Osteoblast (primary cell): ENCODE data around the gene MCOLN1. TPM values are rescaled to one million over a fixed set of nuclear protein-coding genes. Genes with fewer than 3 reads are reported as not detected.

Source experiments
- DNase-seq: peaks from one replicate; pipeline ENCODE4 v3.0.0; 2011; ENCODE audit warnings: low spot score, mixed read lengths; ENCODE audit not compliant: insufficient read length; ENCODE audit errors: missing footprints
- H2AFZ ChIP-seq: 2 replicates; pipeline ENCODE4 v1.6.0; 2011; ENCODE audit warnings: mild to moderate bottlenecking, low read length
- H3K27ac ChIP-seq: 2 replicates; pipeline ENCODE4 v1.5.1; 2011; ENCODE audit warnings: mild to moderate bottlenecking, low read depth, low read length, moderate library complexity
- H3K27me3 ChIP-seq: 2 replicates; pipeline ENCODE4 v1.6.0; 2012; ENCODE audit warnings: mild to moderate bottlenecking, control low read depth, inconsistent platforms, low read length, moderate library complexity; ENCODE audit not compliant: insufficient read depth
- H3K36me3 ChIP-seq: 2 replicates; pipeline ENCODE4 v1.5.1; 2011; ENCODE audit warnings: mild to moderate bottlenecking, low read length, control low read depth, moderate library complexity; ENCODE audit not compliant: insufficient read depth
- H3K4me1 ChIP-seq: 2 replicates; pipeline ENCODE4 v1.5.1; 2011; ENCODE audit warnings: mild to moderate bottlenecking, low read length, control low read depth, moderate library complexity; ENCODE audit not compliant: insufficient read depth
- H3K4me2 ChIP-seq: 2 replicates; pipeline ENCODE4 v1.6.0; 2011; ENCODE audit warnings: mild to moderate bottlenecking, low read length; ENCODE audit not compliant: insufficient read depth
- H3K4me3 ChIP-seq: fragments of 200-600 bp; sonication (generic); 3 replicates; pipeline ENCODE4 v1.5.1; 2012; ENCODE audit warnings: mild to moderate bottlenecking, low read length, inconsistent platforms; ENCODE audit not compliant: insufficient read depth
- H3K79me2 ChIP-seq: 2 replicates; pipeline ENCODE4 v1.6.0; 2012; ENCODE audit warnings: mild to moderate bottlenecking, low read length, control low read depth, inconsistent platforms; ENCODE audit not compliant: insufficient read depth
- H3K9me3 ChIP-seq: 2 replicates; pipeline ENCODE4 v1.5.1; 2011; ENCODE audit warnings: low read depth, low read length, control low read depth
- H4K20me1 ChIP-seq: 2 replicates; pipeline ENCODE4 v1.6.0; 2012; ENCODE audit warnings: mild to moderate bottlenecking, low read length, control low read depth; ENCODE audit not compliant: insufficient read depth
- total RNA-seq: library from RNA; depleted of rRNA; stranded (reverse); fragments of >200 nt; gene quantifications from 2 replicates; pipeline ENCODE4 v1.2.3, GENCODE V29; 2012
- TF ChIP-seq, protein P1 (sequence below): IDR thresholded peaks from 2 replicates; pipeline ENCODE4 v1.5.1; 2011; ENCODE audit warnings: mild to moderate bottlenecking, low read depth, low read length, moderate library complexity; ENCODE audit errors: extremely low read depth

Gene MCOLN1
- total RNA-seq, 1 donor = 16.6 TPM

DNA sequence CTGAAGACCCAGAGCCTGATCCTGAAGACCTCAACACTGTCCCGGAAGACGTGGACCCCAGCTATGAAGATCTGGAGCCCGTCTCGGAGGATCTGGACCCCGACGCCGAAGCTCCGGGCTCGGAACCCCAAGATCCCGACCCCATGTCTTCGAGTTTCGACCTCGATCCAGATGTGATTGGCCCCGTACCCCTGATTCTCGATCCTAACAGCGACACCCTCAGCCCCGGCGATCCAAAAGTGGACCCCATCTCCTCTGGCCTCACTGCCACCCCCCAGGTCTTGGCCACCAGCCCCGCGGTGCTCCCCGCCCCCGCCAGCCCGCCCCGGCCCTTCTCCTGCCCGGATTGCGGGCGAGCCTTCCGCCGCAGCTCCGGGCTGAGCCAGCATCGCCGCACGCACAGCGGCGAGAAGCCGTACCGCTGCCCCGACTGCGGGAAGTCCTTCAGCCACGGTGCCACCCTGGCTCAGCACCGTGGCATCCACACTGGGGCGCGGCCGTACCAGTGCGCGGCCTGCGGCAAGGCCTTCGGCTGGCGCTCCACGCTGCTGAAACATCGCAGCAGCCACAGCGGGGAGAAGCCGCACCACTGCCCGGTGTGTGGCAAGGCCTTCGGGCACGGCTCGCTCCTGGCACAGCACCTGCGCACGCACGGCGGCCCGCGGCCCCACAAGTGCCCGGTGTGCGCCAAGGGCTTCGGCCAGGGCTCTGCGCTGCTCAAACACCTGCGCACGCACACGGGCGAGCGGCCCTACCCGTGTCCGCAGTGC, 2.9 kb upstream of the MCOLN1 start:
- TF ChIP-seq, protein P1, sequence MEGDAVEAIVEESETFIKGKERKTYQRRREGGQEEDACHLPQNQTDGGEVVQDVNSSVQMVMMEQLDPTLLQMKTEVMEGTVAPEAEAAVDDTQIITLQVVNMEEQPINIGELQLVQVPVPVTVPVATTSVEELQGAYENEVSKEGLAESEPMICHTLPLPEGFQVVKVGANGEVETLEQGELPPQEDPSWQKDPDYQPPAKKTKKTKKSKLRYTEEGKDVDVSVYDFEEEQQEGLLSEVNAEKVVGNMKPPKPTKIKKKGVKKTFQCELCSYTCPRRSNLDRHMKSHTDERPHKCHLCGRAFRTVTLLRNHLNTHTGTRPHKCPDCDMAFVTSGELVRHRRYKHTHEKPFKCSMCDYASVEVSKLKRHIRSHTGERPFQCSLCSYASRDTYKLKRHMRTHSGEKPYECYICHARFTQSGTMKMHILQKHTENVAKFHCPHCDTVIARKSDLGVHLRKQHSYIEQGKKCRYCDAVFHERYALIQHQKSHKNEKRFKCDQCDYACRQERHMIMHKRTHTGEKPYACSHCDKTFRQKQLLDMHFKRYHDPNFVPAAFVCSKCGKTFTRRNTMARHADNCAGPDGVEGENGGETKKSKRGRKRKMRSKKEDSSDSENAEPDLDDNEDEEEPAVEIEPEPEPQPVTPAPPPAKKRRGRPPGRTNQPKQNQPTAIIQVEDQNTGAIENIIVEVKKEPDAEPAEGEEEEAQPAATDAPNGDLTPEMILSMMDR = no peak
- Histone ChIP-seq H4K20me1 (no peaks in the 10 kb centered on the region), H3K27me3 (no peaks in the 10 kb centered on the region), H3K36me3 (peaks cover 4% of the 10 kb centered on the region), H3K4me2 (no peak overlapping the region), H3K4me3 (no peak overlapping the region), H3K79me2 (peaks cover 15% of the 10 kb centered on the region), H3K27ac (no peak overlapping the region), H2AFZ (no peak overlapping the region), H3K9me3 (no peaks in the 10 kb centered on the region), H3K4me1 (peaks cover 27% of the 10 kb centered on the region)
- DNase-seq = no peak

DNA sequence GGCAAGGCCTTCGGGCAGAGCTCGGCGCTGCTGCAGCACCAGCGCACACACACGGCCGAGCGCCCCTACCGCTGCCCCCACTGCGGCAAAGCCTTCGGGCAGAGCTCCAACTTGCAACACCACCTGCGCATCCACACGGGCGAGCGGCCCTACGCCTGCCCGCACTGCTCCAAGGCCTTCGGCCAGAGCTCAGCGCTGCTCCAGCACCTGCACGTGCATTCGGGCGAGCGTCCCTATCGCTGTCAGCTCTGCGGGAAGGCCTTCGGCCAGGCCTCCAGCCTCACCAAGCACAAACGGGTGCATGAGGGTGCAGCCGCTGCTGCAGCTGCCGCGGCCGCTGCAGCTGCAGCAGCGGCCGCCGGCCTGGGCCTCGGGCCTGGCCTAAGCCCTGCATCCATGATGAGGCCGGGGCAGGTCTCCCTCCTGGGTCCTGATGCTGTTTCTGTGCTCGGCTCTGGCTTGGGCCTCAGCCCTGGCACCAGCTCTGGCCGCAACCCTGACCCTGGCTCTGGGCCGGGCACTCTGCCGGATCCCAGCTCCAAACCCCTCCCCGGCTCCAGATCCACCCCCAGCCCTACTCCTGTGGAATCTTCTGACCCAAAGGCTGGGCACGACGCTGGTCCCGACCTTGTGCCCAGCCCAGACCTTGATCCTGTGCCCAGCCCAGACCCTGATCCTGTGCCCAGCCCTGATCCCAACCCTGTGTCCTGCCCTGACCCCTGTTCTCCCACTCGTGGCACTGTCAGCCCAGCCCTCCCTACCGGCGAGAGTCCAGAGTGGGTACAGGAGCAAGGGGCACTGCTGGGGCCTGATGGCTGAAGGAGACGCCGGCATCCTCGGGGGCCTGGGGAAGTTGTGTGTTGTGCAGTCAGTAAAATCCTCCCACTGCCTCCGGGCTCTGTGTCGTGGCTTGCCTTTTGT, 2.0 kb upstream of the MCOLN1 start:
- no peaks in the 10 kb centered on the region for H4K20me1 ChIP-seq
- H3K9me3 ChIP-seq = no peaks in the 10 kb centered on the region
- H3K27ac ChIP-seq = no peak overlapping the region
- no peak for DNase-seq
- H3K4me2 ChIP-seq = no peak overlapping the region
- H3K27me3 ChIP-seq = no peaks in the 10 kb centered on the region
- H3K79me2 ChIP-seq = peaks cover 15% of the 10 kb centered on the region
- no peak overlapping the region for H3K4me3 ChIP-seq
- TF ChIP-seq, protein P1 = no peak
- peaks cover 22% of the 10 kb centered on the region for H3K4me1 ChIP-seq
- H2AFZ ChIP-seq = no peak overlapping the region
- peaks cover 4% of the 10 kb centered on the region for H3K36me3 ChIP-seq

DNA sequence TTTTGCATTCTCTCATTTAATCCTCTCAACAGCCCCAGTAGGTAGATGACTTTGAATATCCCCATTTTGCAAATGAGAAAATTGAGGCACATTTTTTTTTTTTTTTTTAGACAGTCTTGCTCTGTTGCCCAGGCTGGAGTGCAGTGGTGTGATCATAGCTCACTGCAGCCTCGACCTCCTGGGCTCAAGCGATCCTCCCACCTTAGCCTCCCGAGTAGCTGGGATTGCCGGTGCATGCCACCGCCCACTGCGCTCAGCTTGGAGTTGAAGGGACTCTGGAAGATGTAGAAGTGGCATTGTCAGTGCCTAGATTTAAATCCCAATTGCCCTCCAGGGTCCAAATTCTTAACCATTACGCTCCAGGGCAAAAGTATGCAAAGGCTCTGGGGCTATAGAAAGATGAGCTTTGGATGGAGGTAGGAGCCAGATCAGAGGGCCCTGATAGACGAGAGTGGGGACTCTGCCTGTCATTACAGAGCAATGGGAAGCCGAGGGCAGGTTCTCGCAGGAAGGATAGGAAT, 813 bp upstream of the MCOLN1 start:
- TF ChIP-seq, protein P1 = no peak
- H3K4me3 ChIP-seq = peak overlapping the region; percentile 81
- peaks cover 7% of the 10 kb centered on the region for H3K36me3 ChIP-seq
- peak overlapping the region; percentile 36 for H3K27ac ChIP-seq
- H4K20me1 ChIP-seq = no peaks in the 10 kb centered on the region
- H3K27me3 ChIP-seq = no peaks in the 10 kb centered on the region
- H3K9me3 ChIP-seq = no peaks in the 10 kb centered on the region
- peak overlapping the region; percentile 94 for H2AFZ ChIP-seq
- no peak for DNase-seq
- H3K4me1 ChIP-seq = peaks cover 16% of the 10 kb centered on the region
- H3K79me2 ChIP-seq = peaks cover 12% of the 10 kb centered on the region
- peak overlapping the region; percentile 100 for H3K4me2 ChIP-seq
